GM18505 (cell line): ENCODE measurements around the gene RPS6KA4.
"Not testable (repeated sequence)": the region's sequence is repeated elsewhere in the genome, so short reads cannot be mapped to it uniquely, and the experiment has no call there.

Experiments
- ATAC-seq: cut with Tn5 transposase; IDR thresholded peaks from one replicate; pipeline ENCODE4 v1.9.1; 2021; ENCODE audit not compliant: unreplicated experiment
- POLR2A ChIP-seq: IDR thresholded peaks from 4 replicates; pipeline ENCODE4 v1.6.1; 2011; ENCODE audit warnings: borderline replicate concordance; ENCODE audit not compliant: insufficient read depth, insufficient read length; ENCODE audit errors: extremely low read depth

RPS6KA4 gene

DNA sequence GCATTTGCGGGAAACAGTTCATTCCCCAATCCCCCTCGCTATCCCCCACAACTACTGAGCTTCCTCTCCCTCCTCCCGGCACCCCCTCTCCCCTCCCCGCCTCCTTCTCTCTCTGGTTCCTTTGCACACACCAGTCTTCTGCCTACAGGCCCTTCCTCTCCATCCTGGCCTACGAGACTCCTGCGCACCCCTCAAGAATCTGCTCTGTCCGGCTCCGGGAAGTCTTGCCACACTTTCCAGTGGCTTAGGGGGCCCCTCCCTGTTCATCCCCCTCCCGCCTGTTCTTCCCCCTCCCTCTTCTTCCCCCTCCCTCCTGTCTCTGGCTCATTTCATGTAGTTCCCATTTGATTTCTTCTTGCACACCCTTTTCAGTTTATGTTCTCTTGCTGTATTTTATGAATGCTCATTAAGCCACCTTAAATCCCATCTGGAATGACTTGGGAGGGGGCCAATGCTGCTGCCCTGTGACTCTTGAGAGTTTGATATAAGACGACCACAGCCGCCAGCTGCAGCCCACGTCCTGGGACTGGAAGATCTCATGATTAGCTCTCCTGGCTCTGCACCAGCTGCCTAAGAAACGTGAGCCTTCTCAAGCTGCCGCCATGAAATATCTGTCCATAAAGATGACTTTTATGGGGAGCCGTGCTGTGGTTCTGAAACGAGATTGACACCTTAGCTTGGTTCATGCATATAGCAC lies 50.9 kb downstream of the RPS6KA4 start:
- TF ChIP-seq POLR2A = no peak
- ATAC-seq = no peak

GRCh38 chr11:64410404-64410734 lies 51.4 kb downstream of the RPS6KA4 start:
- no peak for ATAC-seq
- TF ChIP-seq POLR2A = no peak

- TF ChIP-seq POLR2A = no peak
- ATAC-seq = no peak
Observed at GRCh38 chr11:64413417-64413816, 54.5 kb downstream of the RPS6KA4 start.

DNA sequence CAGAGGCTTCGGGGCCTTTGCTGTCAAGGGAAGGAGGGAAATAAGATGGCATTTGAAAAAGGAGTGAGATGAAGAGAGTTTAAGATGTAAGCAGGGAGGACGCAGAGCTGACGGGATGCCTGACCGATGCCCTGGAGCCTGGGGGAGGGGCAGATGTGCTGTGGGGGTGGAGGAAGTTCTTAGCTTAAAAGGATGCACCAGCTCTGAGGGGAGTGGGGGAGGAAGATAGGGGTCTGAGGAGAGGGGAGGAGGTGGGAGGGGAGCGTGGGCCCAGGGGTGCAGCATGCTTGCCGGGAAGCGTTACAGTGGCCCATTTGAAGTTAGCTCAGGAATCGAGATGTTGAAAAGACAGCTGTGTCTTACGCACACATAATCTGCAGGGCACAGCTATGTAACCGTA lies 56.3 kb downstream of the RPS6KA4 start:
- no peak for ATAC-seq
- TF ChIP-seq POLR2A = no peak

- no peak for TF ChIP-seq POLR2A
- ATAC-seq = no peak
Observed at GRCh38 chr11:64415996-64416728, 57.2 kb downstream of the RPS6KA4 start.

GRCh38 chr11:64418233-64418632 lies 59.3 kb downstream of the RPS6KA4 start:
- ATAC-seq = not testable (repeated sequence)

DNA sequence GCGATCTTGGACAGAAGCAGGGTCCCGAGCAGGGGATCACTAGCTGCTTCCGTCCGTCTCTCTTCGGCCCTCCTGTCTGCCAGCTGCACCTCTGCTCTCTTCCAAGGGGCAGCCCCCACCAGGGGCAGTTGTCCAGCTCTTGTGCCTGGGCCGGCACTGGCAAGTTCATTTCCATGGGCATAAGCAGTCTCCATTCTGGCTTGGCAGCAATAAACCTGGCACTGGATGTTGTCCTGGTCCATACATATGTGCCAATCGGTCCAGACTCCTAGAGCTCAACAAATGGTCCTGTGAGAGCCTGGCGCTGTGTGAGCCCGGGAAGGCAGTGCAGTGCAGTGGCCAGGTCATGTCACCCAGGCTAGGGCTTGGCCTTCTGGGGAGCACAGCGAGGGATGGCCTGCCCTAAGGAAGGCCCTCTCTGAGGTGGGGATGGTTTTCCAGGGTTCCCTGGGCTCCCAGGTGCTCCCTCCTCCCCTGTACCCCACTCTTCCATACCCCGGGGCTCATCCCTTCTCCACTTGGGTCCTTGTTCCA lies 60.4 kb downstream of the RPS6KA4 start:
- ATAC-seq = no peak
- no peak for TF ChIP-seq POLR2A

- ATAC-seq = no peak
- TF ChIP-seq POLR2A = no peak
Observed at GRCh38 chr11:64419818-64420485, 61.0 kb downstream of the RPS6KA4 start.
